OCI-LY3 (cell line): Measurements from ENCODE around the gene STON2.

Experiments used
- CTCF ChIP-seq: fragments of 200-600, 300-600 bp; sonication (generic); IDR thresholded peaks from 2 replicates; pipeline ENCODE4 v1.5.1; 2014; ENCODE audit warnings: antibody characterized with exemption, low read length, low read depth
- EZH2phosphoT487 ChIP-seq: fragments of 200-600 bp; shearing (Covaris generic); IDR thresholded peaks from 2 replicates; pipeline ENCODE4 v1.6.1; 2018; ENCODE audit warnings: antibody characterized with exemption, mixed run types, low read depth

- TF ChIP-seq EZH2phosphoT487 (no peak), CTCF (no peak)
Observed at GRCh38 chr14:81269979-81270375, 130.1 kb downstream of the STON2 start.
